Thyroid gland (tissue), 4 donors: ENCODE measurements around the gene UBASH3A.

Experiments used
- CTCF ChIP-seq, 6 experiments: fragments of 200-600 bp in 3 of 6; fragments of 450-650 bp in 3 of 6; sonication (generic) in 3 of 6; IDR thresholded peaks; one replicate each; pipeline ENCODE4 v1.5.1; 2016 to 2019; ENCODE audit warnings: antibody characterized with exemption in 6 of 6, mild to moderate bottlenecking in 2 of 6, inconsistent platforms in 1 of 6, moderate library complexity in 1 of 6
- POLR2A ChIP-seq, 2 donors: fragments of 450-650 bp; IDR thresholded peaks; one replicate each; pipeline ENCODE4 v1.6.1; 2017; ENCODE audit warnings: antibody characterized with exemption in 2 of 2, mild to moderate bottlenecking in 2 of 2, moderate library complexity in 1 of 2

GRCh38 chr21:42480736-42481135 is 77.0 kb downstream of the UBASH3A start:
- TF ChIP-seq CTCF (IDR thresholded peaks at IDR 0.05) (no peak), POLR2A (IDR thresholded peaks at IDR 0.05) (no peak)
